Measurements from ENCODE around the gene RASGRP2.

RASGRP2 gene

GRCh38 chr11:64746486-64746885, 2.5 kb upstream of the RASGRP2 start (continued):
- TF ChIP-seq ELK4 (IDR thresholded peaks at IDR 0.05; ENCODE audit: borderline replicate concordance, low read depth, low read length) (no peak), ZNF585B (tag by site-specific recombination; IDR thresholded peaks at IDR 0.05) (no peak), ZNF311 (tag by site-specific recombination; IDR thresholded peaks at IDR 0.05; ENCODE audit: borderline replicate concordance) (no peak)

GRCh38 chr11:64745521-64746328, 1.8 kb upstream of the RASGRP2 start:
- CTCF ChIA-PET = interaction anchor here (2.6 to 3.9 kb wide), 2 partner anchors 18 to 57 kb away, joined by 16 to 22 read pairs; no protein-coding TSS in a partner anchor
- no peaks in the 10 kb centered on the region for H3K36me3 ChIP-seq (ENCODE audit: control insufficient read depth in 2 of 2, insufficient read depth in 1 of 2, low read length in 2 of 2)
- no peak overlapping the region for H3K4me3 ChIP-seq (ENCODE audit: low read depth, low read length)
- no peaks in the 10 kb centered on the region for H3K9me3 ChIP-seq (ENCODE audit: control insufficient read depth, insufficient read depth, low read depth, low read length)
- H3K27ac ChIP-seq (ENCODE audit: extremely low read depth, low read depth, low read length) = no peak overlapping the region
- H3K4me1 ChIP-seq (ENCODE audit: control insufficient read depth, insufficient read depth, low read length) = no peaks in the 10 kb centered on the region
- POLR2A ChIA-PET = interaction anchor here (2.0 to 2.1 kb wide), 2 partner anchors 14 to 33 kb away, joined by 5 to 8 read pairs; partner anchors contain the start of genes PYGM and SF1
- TF ChIP-seq ZNF416 (tag by site-specific recombination; IDR thresholded peaks at IDR 0.05) (no peak), ZFHX2 (tag by site-specific recombination; conservative IDR thresholded peaks at IDR 0.05) (no peak; the same call in 1 of the 2 replicates), TRIM28 (IDR thresholded peaks at IDR 0.05; ENCODE audit: borderline replicate concordance, low read length) (no peak), ZBTB1 (tag by site-specific recombination; IDR thresholded peaks at IDR 0.05) (no peak), OSR2 (tag by site-specific recombination; IDR thresholded peaks at IDR 0.05) (no peak), PRDM1 (tag by site-specific recombination; IDR thresholded peaks at IDR 0.05) (no peak), ZBTB20 (tag by site-specific recombination; IDR thresholded peaks at IDR 0.05) (0 out of 2 replicates have a peak, but pooled peaks have one; percentile 6), KLF1 (tag by site-specific recombination; IDR thresholded peaks at IDR 0.05) (0 out of 2 replicates have a peak, but pooled peaks have one; percentile 10), ZNF701 (tag by site-specific recombination; IDR thresholded peaks at IDR 0.05) (no peak), ZNF433 (tag by site-specific recombination; IDR thresholded peaks at IDR 0.05; ENCODE audit: low read depth) (no peak), SP2 (tag by site-specific recombination; IDR thresholded peaks at IDR 0.05) (0 out of 2 replicates have a peak, but pooled peaks have one; percentile 14), KLF8 (tag by site-specific recombination; IDR thresholded peaks at IDR 0.05) (peak; percentile 60; the same call in 1 of the 2 replicates), ZFP69B (tag by site-specific recombination; IDR thresholded peaks at IDR 0.05) (0 out of 2 replicates have a peak, but pooled peaks have one; percentile 38)

GRCh38 chr11:64745189-64745520, 1.2 kb upstream of the RASGRP2 start:
- ChIA-PET CTCF (interaction anchor here (0.5 to 3.9 kb wide), 4 partner anchors 12 to 401 kb away, joined by 3 to 22 read pairs (median 10); no protein-coding TSS in a partner anchor), POLR2A (interaction anchor here (0.5 to 2.1 kb wide), 4 partner anchors 15 to 582 kb away, joined by 3 to 8 read pairs (median 4); partner anchors contain the start of genes PYGM and SF1)
- Histone ChIP-seq H3K4me3 (ENCODE audit: low read depth, low read length) (peak overlapping the region; percentile 17; the same call in 1 of the 2 replicates), H3K36me3 (ENCODE audit: control insufficient read depth in 2 of 2, insufficient read depth in 1 of 2, low read length in 2 of 2) (no peaks in the 10 kb centered on the region), H3K27ac (ENCODE audit: extremely low read depth, low read depth, low read length) (no peak overlapping the region; the same call in 1 of the 2 replicates), H3K4me1 (ENCODE audit: control insufficient read depth, insufficient read depth, low read length) (no peaks in the 10 kb centered on the region), H3K9me3 (ENCODE audit: control insufficient read depth, insufficient read depth, low read depth, low read length) (no peaks in the 10 kb centered on the region)
- TF ChIP-seq ZBTB6 (tag by site-specific recombination; IDR thresholded peaks at IDR 0.05) (no peak), ZNF335 (tag by site-specific recombination; conservative IDR thresholded peaks at IDR 0.05) (peak; percentile 34), ZNF214 (tag by site-specific recombination; IDR thresholded peaks at IDR 0.05; ENCODE audit: borderline replicate concordance) (no peak), TCF7L2 (IDR thresholded peaks at IDR 0.05; ENCODE audit: borderline replicate concordance, low read depth, low read length) (no peak), ZNF501 (tag by site-specific recombination; IDR thresholded peaks at IDR 0.05) (no peak), ZNF624 (tag by site-specific recombination; IDR thresholded peaks at IDR 0.05) (no peak), ZNF133 (tag by site-specific recombination; IDR thresholded peaks at IDR 0.05) (no peak), ZNF792 (tag by site-specific recombination; IDR thresholded peaks at IDR 0.05) (no peak), ELK4 (IDR thresholded peaks at IDR 0.05; ENCODE audit: borderline replicate concordance, low read depth, low read length) (no peak), GLIS1 (tag by site-specific recombination; IDR thresholded peaks at IDR 0.05) (peak; percentile 26; the same call in 1 of the 2 replicates), ZNF37A (tag by site-specific recombination; IDR thresholded peaks at IDR 0.05) (no peak), ZFHX2 (tag by site-specific recombination; conservative IDR thresholded peaks at IDR 0.05) (peak; percentile 34), ZNF248 (tag by site-specific recombination; IDR thresholded peaks at IDR 0.05) (no peak), ZNF10 (tag by site-specific recombination; IDR thresholded peaks at IDR 0.05) (no peak), PATZ1 (tag by site-specific recombination; IDR thresholded peaks at IDR 0.05) (peak; percentile 70)

Measured in HEK293 (cell line).